ENCODE data around the gene KCNF1.

The KCNF1 gene

DNA sequence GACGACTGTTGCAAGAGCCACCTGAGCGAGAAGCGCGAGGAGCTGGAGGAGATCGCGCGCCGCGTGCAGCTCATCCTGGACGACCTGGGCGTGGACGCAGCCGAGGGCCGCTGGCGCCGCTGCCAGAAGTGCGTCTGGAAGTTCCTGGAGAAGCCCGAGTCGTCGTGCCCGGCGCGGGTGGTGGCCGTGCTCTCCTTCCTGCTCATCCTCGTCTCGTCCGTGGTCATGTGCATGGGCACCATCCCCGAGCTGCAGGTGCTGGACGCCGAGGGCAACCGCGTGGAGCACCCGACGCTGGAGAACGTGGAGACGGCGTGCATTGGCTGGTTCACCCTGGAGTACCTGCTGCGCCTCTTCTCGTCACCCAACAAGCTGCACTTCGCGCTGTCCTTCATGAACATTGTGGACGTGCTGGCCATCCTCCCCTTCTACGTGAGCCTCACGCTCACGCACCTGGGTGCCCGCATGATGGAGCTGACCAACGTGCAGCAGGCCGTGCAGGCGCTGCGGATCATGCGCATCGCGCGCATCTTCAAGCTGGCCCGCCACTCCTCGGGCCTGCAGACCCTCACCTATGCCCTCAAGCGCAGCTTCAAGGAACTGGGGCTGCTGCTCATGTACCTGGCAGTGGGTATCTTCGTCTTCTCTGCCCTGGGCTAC is 1.2 kb downstream of the KCNF1 start:
- TF ChIP-seq CTCF (conservative IDR thresholded peaks at IDR 0.05): no peak
- H3K27ac ChIP-seq: no peak overlapping the region

GRCh38 chr2:10913501-10914271 is 2.0 kb downstream of the KCNF1 start:
- no peak for TF ChIP-seq CTCF (conservative IDR thresholded peaks at IDR 0.05)
- no peak overlapping the region for H3K27ac ChIP-seq

DNA sequence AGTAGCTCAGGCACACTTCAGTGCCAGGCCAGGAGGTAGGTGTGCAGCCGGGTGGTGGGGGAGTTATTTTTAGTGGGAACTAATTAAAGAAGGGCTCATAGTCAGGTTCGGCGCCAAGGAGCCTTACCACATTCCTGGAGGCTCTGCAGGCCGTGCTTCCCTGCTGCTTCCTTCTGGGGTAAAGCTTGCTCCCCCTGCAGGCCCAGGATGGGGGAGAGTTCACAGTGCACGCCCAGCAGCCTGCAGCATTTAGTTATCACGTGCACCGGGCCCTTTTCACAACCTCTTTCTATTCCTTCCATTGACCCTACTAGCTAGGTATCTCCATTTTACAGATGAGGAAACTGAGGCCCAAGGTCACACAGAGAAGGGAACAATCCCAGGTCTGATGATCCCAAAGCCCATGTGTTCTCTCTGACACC is 2.5 kb downstream of the KCNF1 start:
- no peak overlapping the region for H3K27ac ChIP-seq
- no peak for TF ChIP-seq CTCF (conservative IDR thresholded peaks at IDR 0.05)

DNA sequence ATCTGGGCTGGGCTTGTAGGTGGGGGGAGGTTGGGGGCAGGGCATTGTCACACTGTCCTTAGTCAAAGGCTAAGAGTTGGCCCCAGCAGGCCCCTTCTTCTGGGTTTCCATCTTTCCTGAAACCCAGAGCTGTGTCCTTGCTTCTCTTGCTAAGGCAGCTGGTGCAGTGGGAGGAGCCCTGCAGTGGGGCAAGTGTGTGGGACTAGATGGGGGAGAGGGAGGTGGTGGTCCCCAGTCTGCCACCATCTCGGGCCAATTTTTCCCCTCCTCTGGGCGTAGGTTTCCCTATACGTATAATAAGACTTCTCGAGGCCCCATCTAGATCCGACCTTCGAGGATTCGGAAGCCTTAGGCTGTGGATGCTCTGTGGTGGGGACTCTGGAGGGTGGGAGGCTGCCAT is 3.5 kb downstream of the KCNF1 start:
- H3K27ac ChIP-seq: no peak overlapping the region
- no peak for TF ChIP-seq CTCF (conservative IDR thresholded peaks at IDR 0.05)

DNA sequence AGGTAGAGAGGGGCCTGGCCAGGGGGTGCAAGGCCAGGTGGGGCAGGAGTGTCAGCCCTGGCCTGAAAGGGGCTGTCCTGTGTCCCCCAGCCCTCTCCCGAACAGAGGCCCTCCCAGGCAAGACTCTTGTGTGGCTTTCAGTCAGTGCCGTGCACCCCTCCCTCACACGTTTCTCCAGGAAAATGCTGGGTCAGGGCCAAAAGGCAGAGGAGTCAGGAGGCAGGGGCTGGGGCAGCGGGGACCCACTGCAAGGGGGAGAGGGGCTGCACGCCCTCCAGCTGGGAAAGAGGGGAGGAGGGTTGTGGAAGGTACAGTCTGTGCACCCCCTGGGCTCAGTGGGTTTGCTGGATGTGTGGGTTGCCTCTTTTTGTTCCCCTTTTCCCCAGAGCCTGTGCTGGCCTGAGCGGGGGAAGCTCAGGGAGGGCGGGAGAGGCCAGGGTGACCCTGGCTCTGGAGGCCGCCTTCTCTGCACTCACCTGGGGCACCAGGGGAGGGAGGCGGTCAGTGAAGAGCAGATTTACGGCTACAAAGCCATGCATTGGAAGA is 4.1 kb downstream of the KCNF1 start:
- H3K27ac ChIP-seq: no peak overlapping the region
- TF ChIP-seq CTCF (conservative IDR thresholded peaks at IDR 0.05): no peak

- no peak for TF ChIP-seq CTCF (conservative IDR thresholded peaks at IDR 0.05)
- no peak overlapping the region for H3K27ac ChIP-seq
These were observed 5.2 kb downstream of the KCNF1 start for GRCh38 chr2:10916953-10917352.

DNA sequence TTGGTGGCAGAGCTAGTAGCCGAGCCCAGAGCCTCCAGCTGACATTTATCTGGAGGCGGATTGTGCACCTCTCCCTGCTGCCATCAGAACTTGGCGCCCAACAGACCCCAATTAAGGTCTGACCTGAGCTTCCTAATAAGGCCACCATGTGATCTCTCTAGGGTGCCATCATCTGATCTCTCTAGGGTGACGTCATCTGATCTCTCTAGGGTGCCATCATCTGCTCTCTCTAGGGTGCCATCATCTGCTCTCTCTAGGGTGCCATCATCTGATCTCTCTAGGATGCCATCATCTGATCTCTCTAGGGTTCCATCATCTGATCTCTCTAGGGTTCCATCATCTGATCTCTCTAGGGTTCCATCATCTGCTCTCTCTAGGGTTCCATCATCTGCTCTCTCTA is 6.2 kb downstream of the KCNF1 start:
- H3K27ac ChIP-seq: no peak overlapping the region
- TF ChIP-seq CTCF (conservative IDR thresholded peaks at IDR 0.05): no peak
